HCT116 (cell line): Measurements from ENCODE around the gene TRMT61B. TPM values are rescaled to one million over a fixed set of nuclear protein-coding genes. Genes with fewer than 3 reads are reported as not detected.

Experiments used
- ATAC-seq: fragments of 200-7000 bp; cut with Tn5 transposase; 2 replicates; pipeline ENCODE4 v1.9.1; 2020; ENCODE audit warnings: mild to moderate bottlenecking, moderate library complexity
- BruUV-seq: library from RNA; stranded (reverse); fragments of 400-500 nt; replicated peaks from 2 replicates; lab custom pipeline; 2021; lab: Mats Ljungman, UMichigan
- CTCF ChIA-PET: fragments of 300-600 bp; sonication (Branson Sonifier 250); formaldehyde crosslinking; loops from one replicate; lab custom pipeline; 2021; ENCODE audit warnings: antibody characterized with exemption; lab: Charles Lee
- POLR2A ChIA-PET: fragments of 300-600, 350-600 bp; sonication (Branson Sonifier 250); formaldehyde crosslinking; loops from one replicate; lab custom pipeline; 2021; ENCODE audit warnings: antibody characterized with exemption; lab: Charles Lee
- RAD21 ChIA-PET, 2 experiments: fragments of 300-600 bp; sonication (Branson Sonifier 250); formaldehyde crosslinking; loops; one replicate each; lab custom pipeline; 2023; ENCODE audit warnings: low total read pairs in 2 of 2; ENCODE audit not compliant: uncharacterized antibody in 2 of 2, unreplicated experiment in 2 of 2, low non-redundant PET in 1 of 2; lab: Charles Lee
- DNase-seq: peaks from one replicate; pipeline ENCODE4 v3.0.0-alpha.2; 2010; ENCODE audit warnings: low read depth, low spot score
- H2AFZ ChIP-seq: fragments of 200-600 bp; shearing (Covaris generic), sonication (generic); 2 replicates; pipeline ENCODE4 v1.6.1; 2017; ENCODE audit warnings: low read depth, mixed run types, mixed read lengths, antibody characterized with exemption, low read length; ENCODE audit not compliant: poor library complexity, severe bottlenecking
- H3K27ac ChIP-seq: 2 replicates; pipeline ENCODE4 v1.5.1; 2012; ENCODE audit warnings: low read depth, low read length
- H3K27me3 ChIP-seq: fragments of 200-600 bp; sonication (generic); 2 replicates; pipeline ENCODE4 v1.6.1; 2016; ENCODE audit warnings: mixed run types, low read length, mixed read lengths; ENCODE audit not compliant: insufficient read depth
- H3K36me3 ChIP-seq, 2 experiments: fragments of 200-500 bp in 1 of 2; fragments of 200-600 bp in 1 of 2; sonication (Bioruptor generic) in 1 of 2; sonication (generic) in 1 of 2; 2 replicates each; pipeline versions ENCODE4 v1.5.1 to v1.6.1; 2014 to 2016; ENCODE audit warnings: low read length in 2 of 2, inconsistent platforms in 1 of 2, mixed read lengths in 1 of 2, mixed run types in 1 of 2; ENCODE audit not compliant: insufficient read depth in 2 of 2, control insufficient read depth in 1 of 2
- H3K4me1 ChIP-seq, 2 experiments: fragments of 200-600 bp in 1 of 2; sonication (generic) in 1 of 2; 2 replicates each; pipeline versions ENCODE4 v1.5.1 to v1.6.1; 2012 to 2017; ENCODE audit warnings: low read length in 2 of 2, inconsistent platforms in 1 of 2, mild to moderate bottlenecking in 1 of 2, mixed read lengths in 1 of 2, mixed run types in 1 of 2, moderate library complexity in 1 of 2; ENCODE audit not compliant: insufficient read depth in 2 of 2, control insufficient read depth in 1 of 2
- H3K4me2 ChIP-seq: fragments of 200-600 bp; sonication (generic); 2 replicates; pipeline ENCODE4 v1.6.1; 2017; ENCODE audit warnings: mixed run types, low read length, mixed read lengths
- H3K4me3 ChIP-seq, 2 experiments: fragments of 200-600 bp in 1 of 2; sonication (generic) in 1 of 2; replicated peaks in 1 of 2; 2 replicates each; pipeline ENCODE4 v1.5.1; 2011 to 2016; ENCODE audit warnings: low read length in 2 of 2, control low read depth in 1 of 2, low read depth in 1 of 2, mild to moderate bottlenecking in 1 of 2, mixed read lengths in 1 of 2, mixed run types in 1 of 2
- H3K79me2 ChIP-seq: fragments of 200-600 bp; sonication (generic); 2 replicates; pipeline ENCODE4 v1.6.1; 2017; ENCODE audit warnings: mild to moderate bottlenecking, mixed run types, low read length, moderate library complexity, mixed read lengths; ENCODE audit not compliant: insufficient read depth
- H3K9ac ChIP-seq: fragments of 200-600 bp; sonication (generic); 2 replicates; pipeline ENCODE4 v1.6.1; 2016; ENCODE audit warnings: low read length, mixed read lengths
- H3K9me2 ChIP-seq: fragments of 200-600 bp; sonication (generic), shearing (Covaris generic); 2 replicates; pipeline ENCODE4 v1.6.1; 2017; ENCODE audit warnings: mixed run types, mild to moderate bottlenecking, moderate library complexity; ENCODE audit not compliant: insufficient read depth
- H3K9me3 ChIP-seq, 2 experiments: fragments of 200-500 bp in 1 of 2; fragments of 200-600 bp in 1 of 2; sonication (Bioruptor generic) in 1 of 2; sonication (generic) in 1 of 2; 2 replicates each; pipeline ENCODE4 v1.6.1; 2014 to 2017; ENCODE audit warnings: low read length in 2 of 2, mixed read lengths in 2 of 2, inconsistent platforms in 1 of 2, low read depth in 1 of 2, mild to moderate bottlenecking in 1 of 2, mixed run types in 1 of 2, moderate library complexity in 1 of 2; ENCODE audit not compliant: control insufficient read depth in 1 of 2, insufficient read depth in 1 of 2
- H4K20me1 ChIP-seq: fragments of 200-600 bp; sonication (generic), shearing (Covaris generic); 2 replicates; pipeline ENCODE4 v1.6.1; 2017; ENCODE audit warnings: mixed run types, mild to moderate bottlenecking, moderate library complexity; ENCODE audit not compliant: insufficient read depth
- ATF3 ChIP-seq: IDR thresholded peaks from 2 replicates; pipeline ENCODE4 v1.6.1; 2012
- CBX3 ChIP-seq: IDR thresholded peaks from 2 replicates; pipeline ENCODE4 v1.6.1; 2012; ENCODE audit warnings: low read depth
- CTCF ChIP-seq, 3 experiments: fragments of 200-600 bp in 1 of 3; sonication (generic) in 1 of 3; IDR thresholded peaks in 2 of 3; conservative IDR thresholded peaks in 1 of 3; 2 replicates each; pipeline ENCODE4 v1.5.1; 2012 to 2017; ENCODE audit warnings: low read depth in 2 of 3, low read length in 2 of 3, antibody characterized with exemption in 1 of 3, borderline replicate concordance in 1 of 3, control low read depth in 1 of 3, mild to moderate bottlenecking in 1 of 3, mixed read lengths in 1 of 3, mixed run types in 1 of 3, moderate library complexity in 1 of 3; ENCODE audit not compliant: insufficient read depth in 1 of 3
- EGR1 ChIP-seq: IDR thresholded peaks from 2 replicates; pipeline ENCODE4 v1.6.1; 2012; ENCODE audit warnings: low read depth
- ELF1 ChIP-seq: IDR thresholded peaks from 2 replicates; pipeline ENCODE4 v1.6.1; 2012; ENCODE audit warnings: low read depth, borderline replicate concordance
- EZH2phosphoT487 ChIP-seq: fragments of 200-600 bp; IDR thresholded peaks from 2 replicates; pipeline ENCODE4 v1.6.1; 2018; ENCODE audit warnings: antibody characterized with exemption, borderline replicate concordance
- JUND ChIP-seq: IDR thresholded peaks from 2 replicates; pipeline ENCODE4 v1.6.1; 2012
- MAX ChIP-seq: IDR thresholded peaks from 2 replicates; pipeline ENCODE4 v1.6.1; 2012
- POLR2A ChIP-seq: IDR thresholded peaks from 2 replicates; pipeline ENCODE4 v1.7.0; 2011; ENCODE audit warnings: borderline replicate concordance; ENCODE audit not compliant: insufficient read depth, insufficient read length; ENCODE audit errors: extremely low read depth
- POLR2AphosphoS5 ChIP-seq: IDR thresholded peaks from 2 replicates; pipeline ENCODE4 v1.6.1; 2011; ENCODE audit warnings: mild to moderate bottlenecking, low read depth, low read length, moderate library complexity
- RAD21 ChIP-seq: IDR thresholded peaks from 2 replicates; pipeline ENCODE4 v1.6.1; 2012; ENCODE audit warnings: low read depth, mild to moderate bottlenecking
- REST ChIP-seq: IDR thresholded peaks from 2 replicates; pipeline ENCODE4 v1.6.1; 2012; ENCODE audit warnings: low read depth
- SP1 ChIP-seq: IDR thresholded peaks from 2 replicates; pipeline ENCODE4 v1.6.1; 2012; ENCODE audit warnings: low read depth
- SRF ChIP-seq: IDR thresholded peaks from 2 replicates; pipeline ENCODE4 v1.6.1; 2012; ENCODE audit warnings: low read depth
- TCF7L2 ChIP-seq: IDR thresholded peaks from 2 replicates; pipeline ENCODE4 v1.7.0; 2011; ENCODE audit warnings: borderline replicate concordance, inconsistent platforms; ENCODE audit not compliant: insufficient read depth, insufficient read length; ENCODE audit errors: extremely low read depth
- YY1 ChIP-seq: IDR thresholded peaks from 2 replicates; pipeline ENCODE4 v1.6.1; 2011; ENCODE audit warnings: low read length, low read depth, moderate library complexity, mild to moderate bottlenecking; ENCODE audit not compliant: insufficient replicate concordance; ENCODE audit errors: extremely low read depth
- ZFX ChIP-seq: fragments of 450-650 bp; IDR thresholded peaks from 2 replicates; pipeline ENCODE4 v1.6.1; 2017
- ZNF274 ChIP-seq: fragments of 200-500 bp; sonication (Bioruptor generic); IDR thresholded peaks from 2 replicates; pipeline ENCODE4 v1.6.1; 2014; ENCODE audit warnings: mild to moderate bottlenecking, low read depth, low read length, inconsistent platforms
- intact Hi-C: fragments of 100-400 bp; cut with micrococcal nuclease; formaldehyde crosslinking; loops from 2 replicates; pipeline ENCODE4 v1.10.0; 2022
- total RNA-seq: library from RNA; stranded (reverse); gene quantifications from one replicate; pipeline ENCODE4 v1.2.1, GENCODE V29; 2021; ENCODE audit not compliant: unreplicated experiment

TRMT61B gene
- total RNA-seq, 1 experiment from 2014 or later = 12.8 TPM

- intact Hi-C loops = loop anchor here (10.0 kb wide), 1 partner anchor 361 kb away; no protein-coding TSS in a partner anchor
- Histone ChIP-seq H3K9ac (no peak overlapping the region), H3K9me2 (no peaks in the 10 kb centered on the region), H3K4me3 (no peak overlapping the region), H3K27ac (no peak overlapping the region), H3K4me1 (no peaks in the 10 kb centered on the region), H3K36me3 (no peaks in the 10 kb centered on the region), H3K27me3 (no peaks in the 10 kb centered on the region), H2AFZ (no peak overlapping the region), H3K79me2 (no peaks in the 10 kb centered on the region), H3K9me3 (no peaks in the 10 kb centered on the region), H3K4me2 (no peak overlapping the region), H4K20me1 (no peaks in the 10 kb centered on the region)
- TF ChIP-seq CBX3 = no peak
- TF ChIP-seq MAX = no peak
- no peak for TF ChIP-seq REST
- no peak for TF ChIP-seq SRF
- TF ChIP-seq POLR2AphosphoS5 = no peak
- TF ChIP-seq POLR2A = no peak
- no peak for TF ChIP-seq ZNF274
- TF ChIP-seq CTCF (IDR thresholded peaks at IDR 0.05 in 2 of 3, conservative IDR thresholded peaks at IDR 0.05 in 1 of 3; ENCODE audit: borderline replicate concordance in 1 of 3, insufficient read depth in 1 of 3, low read depth in 2 of 3, low read length in 2 of 3) = no peak
- TF ChIP-seq JUND = no peak
- TF ChIP-seq EZH2phosphoT487 = no peak
- no peak for TF ChIP-seq EGR1
- no peak for TF ChIP-seq SP1
- TF ChIP-seq ELF1 = no peak
- TF ChIP-seq ZFX = no peak
- TF ChIP-seq ATF3 = no peak
- TF ChIP-seq RAD21 = no peak
- TF ChIP-seq YY1 = no peak
- no peak for TF ChIP-seq TCF7L2
- ATAC-seq (no peak), DNase-seq (no peak)
- no TSS peak for BruUV-seq
- CTCF ChIA-PET = interaction anchor here (1.4 kb wide), 1 partner anchor 13 kb away, joined by 3 read pairs; no protein-coding TSS in a partner anchor
- RAD21 ChIA-PET = no interaction called here
- POLR2A ChIA-PET = no interaction called here
Observed at GRCh38 chr2:28833740-28834470, 36.2 kb downstream of the TRMT61B start.
